Adipose tissue (tissue), 3 donors: ENCODE data around the gene ZFP1. TPM values are rescaled to one million over a fixed set of nuclear protein-coding genes. Genes with fewer than 3 reads are reported as not detected.
"Not testable (repeated sequence)": the region's sequence is repeated elsewhere in the genome, so short reads cannot be mapped to it uniquely, and the experiment has no call there.

Source experiments
- H3K27ac ChIP-seq: one replicate; pipeline ENCODE4 v1.5.1; 2013; ENCODE audit warnings: low read depth, low read length
- WGBS, 3 donors: extraction: QIAGEN DNeasy Blood & Tissue Kit; methylation state at CpG; one replicate each; pipeline ENCODE4 v1.1.7; 2013; 5-methylcytosine and 5-hydroxymethylcytosine counted together
- polyA plus RNA-seq, 3 donors: library from polyadenylated mRNA; stranded (reverse); fragments of 200-250 nt; gene quantifications; one replicate each; pipeline ENCODE4 v1.2.3, GENCODE V29; 2013
- donor health status: healthy with polysubstance abuse.
- donor health status: Bipolar disorder and iron deficiency.
- donor health status: healthy.

The ZFP1 gene
- polyA plus RNA-seq, 3 donors, result 1.7 to 7.1 (median 3.4) TPM

GRCh38 chr16:75211286-75211685, 63.0 kb downstream of the ZFP1 start:
- H3K27ac ChIP-seq, result not testable (repeated sequence)
- WGBS, 3 donors, result 83 to 87% (median 86%) methylated on average over 10 of the region's 10 CpGs

GRCh38 chr16:75216127-75216526, 67.8 kb downstream of the ZFP1 start:
- no peak overlapping the region for H3K27ac ChIP-seq
- WGBS, 3 donors, result 49 to 92% (median 85%) methylated on average over 2 of the region's 2 CpGs

GRCh38 chr16:75216576-75216975, 68.3 kb downstream of the ZFP1 start:
- H3K27ac ChIP-seq, result no peak overlapping the region
- WGBS, 3 donors, result 53 to 94% (median 93%) methylated on average over 7 of the region's 7 CpGs

- no peak overlapping the region for H3K27ac ChIP-seq
- WGBS, 3 donors, result 46 to 94% (median 91%) methylated on average over 11 of the region's 11 CpGs
These were observed 69.1 kb downstream of the ZFP1 start for GRCh38 chr16:75217389-75217851.

- 47 to 88% (median 86%) methylated on average over 17 to 19 of the region's 19 CpGs for WGBS, 3 donors
- H3K27ac ChIP-seq, result no peak within 1 kb of the TSS
These were observed 70.1 kb downstream of the ZFP1 start, which contains the start of gene CTRB1 for GRCh38 chr16:75218256-75219076. TSS of gene CTRB1 (plus strand) at chr16:75218988. CDS start at chr16:75219008, 20 bp downstream.

- no peak overlapping the region for H3K27ac ChIP-seq
- WGBS, 3 donors, result 31 to 71% (median 63%) methylated on average over 3 to 4 of the region's 4 CpGs
These were observed 70.8 kb downstream of the ZFP1 start for GRCh38 chr16:75219088-75219487.

- no peak overlapping the region for H3K27ac ChIP-seq
- WGBS, 3 donors, result 28 to 62% (median 55%) methylated on average over 5 of the region's 5 CpGs
These were observed 71.5 kb downstream of the ZFP1 start for GRCh38 chr16:75219838-75220237.

Other genes with a start within 250 kb of the ZFP1 start
- 10 to 100 TPM; 14.3 to 16.5 (median 14.6) TPM for gene WDR59, start 163.4 kb upstream of the ZFP1 start, polyA plus RNA-seq
- 10 to 100 TPM in 1 of 3 donors, 1 to 10 TPM in 2; 6.0 to 14.8 (median 8.3) TPM for gene ZNRF1, start 149.5 kb upstream of the ZFP1 start, polyA plus RNA-seq
- 10 to 100 TPM; 18.8 to 68.6 (median 25.6) TPM for gene LDHD, start 31.7 kb upstream of the ZFP1 start, polyA plus RNA-seq
- gene CTRB2, start 58.6 kb downstream of the ZFP1 start, polyA plus RNA-seq, result over 10,000 TPM in 1 of 3 donors, 10 to 100 TPM in 1, 1 to 10 TPM in 1; 1.9 to 31,205 (median 11.5) TPM
- over 10,000 TPM in 1 of 3 donors, 1 to 10 TPM in 2; 1.8 to 25,796 (median 9.4) TPM for gene CTRB1, start 70.5 kb downstream of the ZFP1 start, polyA plus RNA-seq
- 10 to 100 TPM; 28.6 to 64.0 (median 28.7) TPM for gene BCAR1, start 103.1 kb downstream of the ZFP1 start, polyA plus RNA-seq